K562 (cell line): ENCODE measurements around the gene SYCP3. TPM values are rescaled to one million over a fixed set of nuclear protein-coding genes. Genes with fewer than 3 reads are reported as not detected.

Source experiments
- ARID1B ChIP-seq: fragments of 450-650 bp; IDR thresholded peaks from 2 replicates; pipeline ENCODE4 v1.6.1; 2016; ENCODE audit warnings: antibody characterized with exemption, mild to moderate bottlenecking, inconsistent platforms
- ATF1 ChIP-seq, 2 experiments: fragments of 450-650 bp in 1 of 2; IDR thresholded peaks; 2 replicates each; pipeline ENCODE4 v1.6.1; 2016; ENCODE audit warnings: missing compliant biosample characterization in 1 of 2, missing genetic modification characterization in 1 of 2
- CBFA2T3 ChIP-seq: fragments of 450-650 bp; IDR thresholded peaks from 2 replicates; pipeline ENCODE4 v1.6.1; 2017
- DPF2 ChIP-seq: fragments of 450-650 bp; IDR thresholded peaks from 2 replicates; pipeline ENCODE4 v1.6.1; 2016
- ELF1 ChIP-seq: fragments of 200-800 bp; sonication (Bioruptor generic); IDR thresholded peaks from 2 replicates; pipeline ENCODE4 v1.6.1; 2016; ENCODE audit warnings: missing genetic modification characterization, missing compliant biosample characterization
- FOXM1 ChIP-seq, 2 experiments: fragments of 450-650 bp in 1 of 2; sonication (generic) in 1 of 2; formaldehyde crosslinking in 1 of 2; IDR thresholded peaks; 2 replicates each; pipeline versions ENCODE4 v1.6.1 to v1.9.0; 2017 to 2022; ENCODE audit warnings: low read depth in 2 of 2, mild to moderate bottlenecking in 2 of 2, missing genetic modification reagents in 1 of 2, moderate library complexity in 1 of 2
- HDAC1 ChIP-seq, 2 experiments: fragments of 450-650 bp; IDR thresholded peaks; 2 replicates each; pipeline ENCODE4 v1.6.1; 2016 to 2017; ENCODE audit warnings: inconsistent platforms in 1 of 2, mild to moderate bottlenecking in 1 of 2, moderate library complexity in 1 of 2
- HES1 ChIP-seq: fragments of 450-650 bp; IDR thresholded peaks from 2 replicates; pipeline ENCODE4 v1.6.1; 2016; ENCODE audit warnings: low read depth, mild to moderate bottlenecking, moderate library complexity
- MNT ChIP-seq, 2 experiments: fragments of 450-650 bp; conservative IDR thresholded peaks; 2 replicates each; pipeline ENCODE4 v1.6.1; 2017; ENCODE audit warnings: mild to moderate bottlenecking in 2 of 2, moderate library complexity in 2 of 2
- PRDM10 ChIP-seq: fragments of 450-650 bp; IDR thresholded peaks from 2 replicates; pipeline ENCODE4 v1.6.1; 2018; ENCODE audit not compliant: partially characterized antibody
- RCOR1 ChIP-seq, 2 experiments: IDR thresholded peaks; 2 replicates each; pipeline ENCODE4 v1.6.1; 2012; ENCODE audit warnings: low read depth in 2 of 2, low read length in 2 of 2, borderline replicate concordance in 1 of 2, improper control_type of control experiment in 1 of 2
- SMARCC2 ChIP-seq: fragments of 450-650 bp; IDR thresholded peaks from 2 replicates; pipeline ENCODE4 v1.6.1; 2017; ENCODE audit warnings: antibody characterized with exemption, moderate library complexity, mild to moderate bottlenecking, low read depth
- SMARCE1 ChIP-seq: fragments of 450-650 bp; IDR thresholded peaks from 2 replicates; pipeline ENCODE4 v1.7.1; 2016; ENCODE audit warnings: mild to moderate bottlenecking
- TEAD4 ChIP-seq, 2 experiments: sonication (generic) in 1 of 2; formaldehyde crosslinking in 1 of 2; IDR thresholded peaks; 2 replicates each; pipeline versions ENCODE4 v1.6.1 to v1.8.0; 2012 to 2022; ENCODE audit warnings: borderline replicate concordance in 1 of 2, inconsistent platforms in 1 of 2, low read length in 1 of 2, mild to moderate bottlenecking in 1 of 2, missing genetic modification reagents in 1 of 2
- ZNF174 ChIP-seq: fragments of 250-450 bp; sonication (Bioruptor Pico); IDR thresholded peaks from 2 replicates; pipeline ENCODE4 v1.4.0; 2020; ENCODE audit warnings: mild to moderate bottlenecking
- ZNF212 ChIP-seq: fragments of 450-650 bp; formaldehyde crosslinking; IDR thresholded peaks from 2 replicates; pipeline ENCODE4 v1.4.0; 2020; ENCODE audit warnings: mild to moderate bottlenecking
- polyA plus RNA-seq, 8 experiments: library from polyadenylated mRNA; depleted of rRNA in 4 of 8; stranded (reverse) in 5 of 8; unstranded in 3 of 8; fragments of >200 nt; fragmentation: Nextera tagmentation in 2 of 8; fragmentation: Illumina TruSeq in 1 of 8; extraction: Ambion mirVana in 2 of 8; extraction: Trizol in 1 of 8; gene quantifications; 2 replicates each; pipeline versions ENCODE4 v1.2.1 to v1.2.3, GENCODE V29; 2011 to 2014; ENCODE audit warnings: inconsistent platforms in 1 of 8, missing spikeins in 1 of 8
- total RNA-seq, 7 experiments: library from RNA; depleted of rRNA in 6 of 7; stranded (reverse); fragments of >200 nt in 6 of 7; fragmentation: Illumina TruSeq in 2 of 7; extraction: Trizol in 2 of 7; gene quantifications; 2 replicates each; pipeline versions ENCODE4 v1.2.1 to v1.2.3, GENCODE V29; 2011 to 2021; ENCODE audit warnings: low replicate concordance in 1 of 7

Gene SYCP3
- total and polyA plus RNA-seq, 9 of the 15 experiments (the other 6 are each of a cell fraction or from before 2014, with no cell fraction given) = 0.11 to 0.25 (median 0.22) TPM; not detected in 4

- TF ChIP-seq PRDM10 (peak; percentile 34), DPF2 (peak; percentile 91), ATF1 (CRISPR knock-in tag; IDR thresholded peaks at IDR 0.05) (no peak), ATF1 (tag; IDR thresholded peaks at IDR 0.05) (peak; percentile 12; the same call in 1 of the 2 replicates), HES1 (0 out of 2 replicates have a peak, but pooled peaks have one; percentile 26), MNT (conservative IDR thresholded peaks at IDR 0.05) (peak in 1 of 2 experiments; percentile 40; a peak in 1 of 4 replicates), TEAD4 (IDR thresholded peaks at IDR 0.05; ENCODE audit: low read length) (peak; percentile 67), TEAD4 (CRISPR knock-in tag; IDR thresholded peaks at IDR 0.05; ENCODE audit: borderline replicate concordance) (no peak), ARID1B (peak; percentile 81), FOXM1 (IDR thresholded peaks at IDR 0.05; ENCODE audit: low read depth) (peak; percentile 57; the same call in 1 of the 2 replicates), FOXM1 (CRISPR knock-in tag; IDR thresholded peaks at IDR 0.05; ENCODE audit: low read depth) (no peak), ELF1 (no peak), CBFA2T3 (peak; percentile 78), ZNF174 (CRISPR knock-in tag) (no peak), RCOR1 (IDR thresholded peaks at IDR 0.05; ENCODE audit: borderline replicate concordance in 1 of 2, low read depth in 2 of 2, low read length in 2 of 2) (peak in 1 of 2 experiments; percentile 41; a peak in 1 of 4 replicates), HDAC1 (IDR thresholded peaks at IDR 0.05) (peak in 1 of 2 experiments; percentile 69; a peak in 2 of 4 replicates), SMARCE1 (peak; percentile 86), SMARCC2 (peak; percentile 47; the same call in 1 of the 2 replicates), ZNF212 (no peak)
Observed at GRCh38 chr12:101707131-101707782, 32.0 kb downstream of the SYCP3 start (continued).
